ENCODE measurements around the gene REEP2.
"Not testable (repeated sequence)": the region's sequence is repeated elsewhere in the genome, so short reads cannot be mapped to it uniquely, and the experiment has no call there.

Gene REEP2, protein sequence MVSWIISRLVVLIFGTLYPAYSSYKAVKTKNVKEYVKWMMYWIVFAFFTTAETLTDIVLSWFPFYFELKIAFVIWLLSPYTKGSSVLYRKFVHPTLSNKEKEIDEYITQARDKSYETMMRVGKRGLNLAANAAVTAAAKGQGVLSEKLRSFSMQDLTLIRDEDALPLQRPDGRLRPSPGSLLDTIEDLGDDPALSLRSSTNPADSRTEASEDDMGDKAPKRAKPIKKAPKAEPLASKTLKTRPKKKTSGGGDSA

GRCh38 chr5:138438724-138439476 lies at the start of gene REEP2:
Gene REEP2, plus strand, starts transcription at chr5:138439057. Its CDS starts 152 bp downstream, at chr5:138439209.
- DNase-seq, result peak; percentile 10

- DNase-seq, result no peak
Measured at GRCh38 chr5:138389332-138389731, 49.5 kb upstream of the REEP2 start.

GRCh38 chr5:138389911-138390310 lies 48.9 kb upstream of the REEP2 start:
- not testable (repeated sequence) for DNase-seq

DNA sequence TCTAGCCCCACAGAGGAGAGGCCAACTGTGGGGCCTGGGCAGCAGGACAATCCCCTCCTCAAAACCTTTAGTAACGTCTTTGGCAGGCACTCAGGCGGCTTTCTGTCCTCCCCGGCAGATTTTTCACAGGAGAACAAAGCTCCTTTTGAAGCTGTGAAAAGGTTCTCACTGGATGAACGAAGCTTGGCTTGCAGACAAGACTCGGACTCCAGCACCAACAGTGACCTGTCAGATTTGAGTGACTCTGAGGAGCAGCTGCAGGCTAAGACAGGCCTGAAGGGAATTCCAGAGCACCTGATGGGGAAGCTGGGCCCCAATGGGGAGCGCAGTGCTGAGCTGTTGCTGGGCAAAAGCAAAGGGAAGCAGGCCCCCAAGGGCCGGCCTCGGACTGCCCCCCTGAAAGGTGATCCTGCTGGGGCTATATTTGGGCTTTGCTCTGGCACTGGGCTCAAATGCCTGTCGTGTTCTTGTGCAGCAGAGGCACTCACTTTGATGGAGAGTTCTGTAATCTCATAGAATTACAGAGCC lies 46.9 kb upstream of the REEP2 start:
- no peak for DNase-seq

DNA sequence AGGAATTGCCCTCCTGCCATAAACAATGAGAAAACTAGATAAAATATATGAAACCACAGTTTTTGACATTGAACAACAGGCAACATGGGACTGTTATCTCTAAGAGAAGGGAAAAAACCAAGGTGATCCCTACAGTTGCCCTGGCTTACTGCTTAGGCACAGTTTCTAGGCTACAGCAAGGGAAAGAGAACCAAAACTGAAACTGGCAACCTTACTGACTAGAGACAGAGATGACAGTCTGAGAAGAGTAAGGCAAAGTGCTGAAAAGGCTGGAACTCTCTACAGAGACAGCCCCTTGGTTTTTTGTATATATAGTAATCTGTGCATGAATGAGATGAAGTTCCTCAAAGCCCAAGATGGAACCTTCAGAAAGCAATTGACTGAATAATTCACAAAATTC lies 36.2 kb upstream of the REEP2 start:
- DNase-seq, result no peak

- peak; percentile 16 for DNase-seq
Measured at GRCh38 chr5:138408023-138408422, 30.8 kb upstream of the REEP2 start.

DNA sequence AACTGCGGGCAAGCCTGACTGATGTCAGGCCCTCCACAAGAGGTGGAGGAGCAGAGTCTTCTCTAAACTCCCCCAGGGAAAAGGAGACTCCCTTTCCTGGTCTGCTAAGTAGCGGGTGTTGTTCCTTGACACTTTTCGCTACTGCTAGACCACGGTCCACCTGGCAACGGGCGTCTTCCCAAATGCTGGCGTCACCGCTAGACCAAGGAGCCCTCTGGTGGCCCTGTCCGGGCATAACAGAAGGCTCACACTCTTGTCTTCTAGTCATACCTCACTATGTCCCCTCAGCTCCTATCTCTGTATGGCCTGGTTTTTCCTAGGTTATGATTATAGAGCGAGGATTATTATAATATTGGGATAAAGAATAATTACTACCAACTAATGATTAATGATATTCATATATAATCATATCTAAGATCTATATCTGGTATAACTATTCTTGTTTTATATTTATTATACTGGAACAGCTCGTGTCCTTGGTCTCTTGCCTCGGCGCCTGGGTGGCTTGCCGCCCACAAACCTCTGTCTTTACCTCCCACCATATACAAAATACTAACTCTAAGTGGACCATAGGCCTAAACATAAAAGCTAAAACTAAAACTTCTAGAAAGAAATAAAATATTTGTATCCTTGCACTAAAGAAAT lies 27.7 kb upstream of the REEP2 start:
- DNase-seq, result not testable (repeated sequence)

- no peak for DNase-seq
Measured at GRCh38 chr5:138418444-138418843, 20.4 kb upstream of the REEP2 start.

GRCh38 chr5:138425079-138425478 lies 13.8 kb upstream of the REEP2 start:
- no peak for DNase-seq

GRCh38 chr5:138435943-138436342 lies 2.9 kb upstream of the REEP2 start:
- DNase-seq, result no peak

DNA sequence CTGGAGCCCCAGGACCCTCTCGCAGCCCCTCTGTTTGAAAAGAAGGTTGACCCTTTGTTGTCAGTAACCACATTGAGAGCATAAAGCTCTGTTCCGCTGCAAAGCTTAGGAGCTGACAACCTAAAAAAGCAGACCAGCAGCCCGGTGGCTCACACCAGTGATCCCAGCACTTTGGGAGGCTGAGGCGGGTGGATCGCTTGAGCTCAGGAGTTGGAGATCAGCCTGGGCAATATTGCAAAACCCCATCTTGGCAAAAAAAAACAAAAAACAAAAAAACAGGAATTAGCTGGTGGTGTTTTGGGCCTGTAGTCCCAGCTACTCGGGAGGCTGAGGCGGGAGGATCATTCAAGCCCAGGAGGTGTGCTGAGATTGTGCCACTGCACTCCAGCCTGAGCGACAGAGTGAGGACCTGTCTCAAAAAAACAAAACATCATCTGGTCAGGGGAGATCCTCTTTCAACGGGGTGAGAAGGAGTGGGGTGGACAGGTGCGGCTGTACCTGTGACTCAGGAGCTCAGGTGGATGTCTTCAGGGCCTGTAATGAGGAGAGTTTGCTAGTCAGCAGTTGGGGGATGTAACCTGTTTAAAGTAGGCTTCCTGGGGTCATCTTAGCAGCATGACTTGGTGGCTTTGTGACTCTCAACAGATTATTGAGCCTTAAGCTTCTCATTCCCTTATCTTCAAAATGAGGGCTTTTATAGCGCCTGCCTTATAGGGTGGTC lies 694 bp upstream of the REEP2 start:
- DNase-seq, result no peak

GRCh38 chr5:138439477-138440158 lies 761 bp downstream of the REEP2 start:
- DNase-seq, result no peak

GRCh38 chr5:138440159-138441073 lies 1.6 kb downstream of the REEP2 start:
- DNase-seq, result no peak

- DNase-seq, result no peak
Measured at GRCh38 chr5:138441221-138441620, 2.4 kb downstream of the REEP2 start.

DNA sequence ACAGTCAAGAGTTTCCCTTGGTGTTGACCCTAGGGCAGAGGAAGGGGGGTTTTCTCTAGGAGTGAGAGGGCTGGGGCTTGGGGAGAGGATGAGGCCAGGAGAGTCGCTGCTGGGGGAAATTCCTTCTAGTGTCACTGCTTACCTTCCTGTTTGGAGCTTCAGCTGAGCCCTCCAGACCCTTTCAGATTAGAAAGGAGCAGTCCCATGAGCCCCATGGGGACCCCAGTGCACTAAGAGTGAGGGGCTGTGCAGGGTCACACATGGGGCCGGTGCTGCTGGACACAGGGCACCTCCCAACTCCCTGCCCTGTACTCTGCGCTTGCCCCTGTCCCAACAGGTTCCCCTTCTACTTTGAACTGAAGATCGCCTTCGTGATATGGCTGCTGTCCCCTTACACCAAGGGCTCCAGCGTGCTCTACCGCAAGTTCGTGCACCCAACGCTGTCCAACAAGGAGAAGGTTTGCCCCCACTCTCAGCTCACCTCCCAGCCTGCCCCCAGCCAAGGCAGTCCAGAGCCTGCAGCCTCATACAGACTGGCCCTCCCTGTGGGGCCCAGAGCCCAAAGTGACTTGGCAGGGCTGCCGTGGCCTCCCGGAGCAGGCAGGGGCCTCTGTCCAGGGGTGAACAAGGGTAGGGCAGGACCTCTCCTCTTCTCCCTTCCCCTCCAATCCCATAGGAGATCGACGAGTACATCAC lies 5.4 kb downstream of the REEP2 start:
- DNase-seq, result no peak

- no peak for DNase-seq
Measured at GRCh38 chr5:138444774-138445546, 6.1 kb downstream of the REEP2 start.

DNA sequence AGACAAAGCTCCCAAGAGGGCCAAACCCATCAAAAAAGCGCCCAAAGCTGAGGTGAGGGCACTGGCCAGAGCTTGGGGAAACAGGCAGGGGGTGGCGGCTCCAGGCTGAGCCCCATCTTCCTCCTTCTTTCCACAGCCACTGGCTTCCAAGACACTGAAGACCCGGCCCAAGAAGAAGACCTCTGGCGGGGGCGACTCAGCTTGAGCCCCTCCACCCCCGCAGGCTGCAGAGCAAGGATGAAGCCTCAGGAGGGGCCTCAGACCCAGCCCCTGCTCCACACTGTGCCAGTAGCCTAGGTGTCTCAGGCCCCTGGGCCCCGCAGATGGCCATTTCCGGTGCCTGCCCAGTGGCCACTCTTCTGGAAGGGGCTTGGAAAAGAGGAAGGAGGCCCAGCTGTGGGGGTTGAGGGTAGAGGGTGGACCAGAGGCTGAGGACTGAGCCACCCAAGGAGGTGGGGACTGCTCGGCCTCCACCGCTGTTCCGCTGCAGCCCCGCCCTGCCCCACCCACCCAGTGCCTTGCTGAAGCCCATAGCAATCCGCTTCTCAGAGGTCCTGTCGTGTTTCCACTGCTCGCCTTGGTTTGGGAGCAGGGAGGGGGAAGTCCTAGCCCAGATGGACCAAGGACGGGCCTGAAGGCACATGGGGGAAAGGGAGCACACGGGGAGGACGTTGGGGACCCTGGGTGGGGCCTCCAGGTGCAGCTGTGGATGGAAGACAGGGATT lies 6.9 kb downstream of the REEP2 start:
- no peak for DNase-seq

DNA sequence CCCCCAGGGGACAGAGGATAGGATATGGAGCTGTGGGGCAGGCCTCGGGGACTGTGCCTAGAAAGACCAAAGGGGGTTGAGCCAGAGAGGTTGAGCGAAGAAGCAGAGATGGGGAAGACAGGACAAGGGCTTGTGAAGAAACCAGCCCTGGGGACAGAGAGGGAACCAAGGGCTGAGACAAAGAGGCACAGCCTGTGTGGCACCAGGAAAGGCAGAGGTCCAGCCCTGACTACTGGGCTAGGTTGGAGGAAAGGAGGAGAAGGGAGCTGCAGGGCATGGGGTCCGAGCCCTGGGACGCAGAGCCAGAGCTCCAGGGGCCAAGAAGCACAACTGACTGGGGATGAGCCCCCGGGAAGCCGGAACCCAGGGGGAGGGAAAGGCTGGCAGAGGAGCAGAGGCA lies 9.2 kb downstream of the REEP2 start:
- DNase-seq, result no peak

Data from NCI-H1436 treated with DMSO at 0.1 percent for 48 hours (cell line).